Measurements from ENCODE around the gene TNS4.
"Not testable (repeated sequence)": the region's sequence is repeated elsewhere in the genome, so short reads cannot be mapped to it uniquely, and the experiment has no call there.

The TNS4 gene

DNA sequence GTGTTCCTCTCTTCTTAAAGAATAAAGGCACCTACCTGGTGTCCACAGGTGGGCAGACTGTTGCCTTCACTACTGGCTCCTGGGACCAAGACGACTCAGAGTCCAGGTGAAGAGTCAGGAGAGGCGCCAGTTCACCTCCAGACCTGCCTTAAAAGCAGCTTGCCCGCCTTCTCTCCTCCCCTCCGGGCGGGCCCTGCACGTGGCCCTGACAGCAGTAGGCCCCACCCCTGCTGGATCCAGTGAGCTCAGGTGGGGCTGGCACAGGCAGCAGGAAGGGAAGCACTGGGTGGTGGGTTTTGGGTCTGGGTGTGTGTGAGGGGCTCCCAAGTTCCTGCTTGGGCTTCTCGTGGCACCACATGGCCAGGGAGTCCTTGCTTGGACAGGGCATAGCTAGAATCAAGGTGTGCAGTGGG is at the start of gene TNS4:
TSS of gene TNS4 (minus strand) at position 125 of the 413 bp plus-strand sequence. CDS start 5,198 bp downstream, outside the sequence.
- DNase-seq: no peak

- DNase-seq: no peak
Observed at GRCh38 chr17:40550608-40551007, 49.2 kb upstream of the TNS4 start.

DNA sequence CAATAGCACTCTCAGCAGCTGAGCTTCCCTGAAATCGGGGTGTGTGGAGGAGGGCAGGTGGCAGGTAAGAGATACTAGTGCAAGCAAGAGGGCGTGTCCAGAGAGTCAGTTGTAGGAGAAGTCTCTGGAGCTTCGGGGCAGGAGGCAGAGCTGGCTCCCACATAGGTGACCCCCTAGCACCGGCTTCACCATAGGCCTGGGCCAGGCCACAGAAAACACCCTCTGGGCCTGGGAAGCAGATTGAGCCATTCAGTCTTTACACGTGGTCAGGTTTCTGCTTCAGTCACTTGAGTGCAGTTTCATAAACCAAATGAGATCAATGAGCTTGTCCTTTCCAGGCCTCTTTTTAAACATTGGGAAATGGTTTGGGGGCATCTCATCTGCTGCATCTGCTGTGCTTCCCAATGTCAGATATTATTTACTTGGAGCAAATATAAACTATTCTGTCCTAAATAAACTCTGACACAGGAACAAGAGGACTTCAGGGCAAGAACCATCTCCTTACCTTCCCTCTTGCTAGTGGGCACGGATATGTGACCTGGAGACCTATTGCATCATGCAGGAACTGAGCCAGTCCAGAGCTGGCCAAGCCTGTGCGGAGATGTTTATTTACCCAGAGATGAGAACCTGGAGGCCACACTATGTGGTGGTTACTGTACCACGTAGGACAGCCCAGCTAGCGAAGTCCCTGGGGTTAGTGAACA is 47.7 kb upstream of the TNS4 start:
- DNase-seq: no peak

GRCh38 chr17:40548491-40548981 is 47.1 kb upstream of the TNS4 start:
- no peak for DNase-seq

- DNase-seq: no peak
Observed at GRCh38 chr17:40547785-40548478, 46.5 kb upstream of the TNS4 start.

GRCh38 chr17:40547079-40547784 is 45.8 kb upstream of the TNS4 start:
- DNase-seq: peak; percentile 80

DNA sequence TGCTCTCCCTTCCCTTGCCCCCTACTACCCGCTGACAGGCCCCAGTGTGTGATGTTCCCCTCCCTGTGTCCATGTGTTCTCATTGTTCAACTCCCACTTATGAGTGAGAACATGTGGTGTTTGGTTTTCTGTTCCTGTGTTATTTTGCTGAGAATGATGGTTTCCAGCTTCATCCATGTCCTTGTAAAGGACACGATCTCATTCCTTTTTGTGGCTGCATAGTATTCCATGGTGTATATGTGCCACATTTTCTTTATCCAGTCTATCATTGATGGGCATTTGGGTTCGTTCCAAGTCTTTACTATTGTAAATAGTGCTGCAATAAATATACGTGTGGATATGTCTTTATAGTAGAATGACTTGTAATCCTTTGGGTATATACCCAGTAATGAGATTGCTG is 45.1 kb upstream of the TNS4 start:
- DNase-seq: not testable (repeated sequence)

- DNase-seq: no peak
Observed at GRCh38 chr17:40545660-40546059, 44.2 kb upstream of the TNS4 start.

- DNase-seq: no peak
Observed at GRCh38 chr17:40542558-40543411, 41.4 kb upstream of the TNS4 start.

- no peak for DNase-seq
Observed at GRCh38 chr17:40541873-40542557, 40.6 kb upstream of the TNS4 start.

DNA sequence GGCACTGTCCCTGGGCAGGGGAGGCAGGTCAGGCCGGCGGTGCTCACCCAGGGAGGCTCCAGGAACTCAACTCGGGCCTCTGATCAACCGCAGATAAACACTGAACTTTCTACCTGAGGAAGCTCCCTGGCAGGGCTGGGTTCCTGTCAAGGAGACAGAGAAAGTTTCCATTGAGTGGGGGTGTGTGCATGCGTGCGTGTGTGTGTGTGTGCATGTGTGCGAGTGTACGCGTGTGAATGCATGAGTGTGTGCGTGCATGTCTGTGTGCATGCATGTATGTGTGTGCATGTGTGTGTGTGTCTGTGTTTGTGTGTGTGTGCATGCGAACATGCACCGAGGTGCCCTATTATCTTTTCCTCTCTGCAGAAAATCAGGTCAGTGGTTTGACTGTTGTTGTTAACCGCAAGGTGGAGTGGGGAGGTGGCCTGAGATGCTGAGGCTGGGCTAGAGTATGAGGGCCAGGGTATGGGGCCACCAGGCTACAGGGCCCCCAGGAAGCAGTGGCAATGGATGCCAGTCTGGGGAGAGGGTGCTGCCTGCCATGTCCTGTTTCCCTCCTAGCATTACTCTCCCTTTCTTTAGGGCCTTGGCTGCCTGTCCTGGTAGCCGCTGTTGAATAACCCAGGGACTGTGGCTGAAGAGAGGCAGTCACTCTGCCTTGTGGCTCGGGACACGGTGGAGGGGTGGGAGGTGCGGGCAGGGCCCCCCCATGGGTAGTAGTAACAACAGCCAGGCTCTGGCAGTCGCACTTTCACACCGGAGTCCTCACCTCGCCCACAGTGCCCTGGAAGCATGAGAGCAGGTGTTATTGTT is 39.8 kb upstream of the TNS4 start:
- DNase-seq: no peak

- no peak for DNase-seq
Observed at GRCh38 chr17:40540448-40540847, 39.0 kb upstream of the TNS4 start.

GRCh38 chr17:40539711-40540411 is 38.4 kb upstream of the TNS4 start:
- no peak for DNase-seq

DNA sequence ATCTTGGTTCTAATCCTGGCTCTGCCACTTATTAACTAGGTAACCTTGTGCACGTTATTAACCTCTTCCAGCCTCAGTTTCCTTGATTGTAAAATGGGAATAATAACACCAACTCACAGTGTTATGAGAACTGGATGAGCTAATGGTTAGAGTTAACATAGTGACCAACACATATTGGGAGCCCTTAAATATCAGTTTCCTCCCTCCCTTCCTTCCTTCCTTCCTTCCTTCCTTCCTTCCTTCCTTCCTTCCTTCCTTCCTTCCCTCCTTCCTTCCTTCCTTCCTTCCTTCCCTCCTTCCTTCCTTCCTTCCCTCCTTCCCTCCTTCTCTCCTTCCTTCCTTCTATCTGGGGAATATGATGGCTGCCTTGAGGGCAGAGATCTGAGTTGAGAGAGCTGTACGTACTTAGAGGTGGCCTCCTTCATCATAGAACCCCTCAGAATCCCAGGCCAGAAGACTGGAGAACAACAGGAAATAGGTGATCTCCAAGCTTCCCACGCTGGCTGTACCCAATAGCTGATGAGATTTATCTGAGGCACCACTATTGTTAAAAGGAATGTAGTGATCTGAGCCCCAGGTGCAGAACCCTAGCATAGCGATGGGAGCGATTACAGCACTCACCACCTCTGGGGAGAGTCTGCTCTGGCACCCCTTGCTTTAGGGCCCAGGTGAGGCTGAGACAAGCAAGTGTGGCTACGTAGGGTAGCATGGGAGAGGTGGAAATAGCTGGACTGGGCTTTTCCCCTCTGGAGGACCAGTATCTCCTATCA is 37.7 kb upstream of the TNS4 start:
- DNase-seq: no peak

- no peak for DNase-seq
Observed at GRCh38 chr17:40538019-40538935, 36.9 kb upstream of the TNS4 start.

GRCh38 chr17:40536295-40537171 is 35.1 kb upstream of the TNS4 start:
- no peak for DNase-seq

DNA sequence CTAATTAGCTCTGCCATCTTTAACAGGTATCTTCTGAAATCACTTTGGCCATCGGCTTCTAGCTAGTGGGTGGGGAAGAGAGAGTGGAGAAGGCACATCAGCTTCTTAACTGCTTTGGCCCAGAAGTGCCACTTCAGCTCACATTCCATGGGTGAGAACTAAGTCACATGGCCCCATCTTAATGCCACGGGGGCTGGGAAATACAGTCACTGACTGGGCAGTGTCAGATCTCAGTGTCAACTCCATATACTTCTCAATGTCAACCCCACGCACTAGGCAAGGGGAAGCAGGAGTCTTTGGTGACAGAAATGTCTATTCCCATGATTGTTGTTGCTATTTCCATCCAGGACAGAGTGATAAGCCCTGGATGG is 34.5 kb upstream of the TNS4 start:
- no peak for DNase-seq

- no peak for DNase-seq
Observed at GRCh38 chr17:40535438-40535837, 34.0 kb upstream of the TNS4 start.
